ENCODE measurements around the gene SLC30A1. TPM values are rescaled to one million over a fixed set of nuclear protein-coding genes. Genes with fewer than 3 reads are reported as not detected.

The SLC30A1 gene
- total and polyA plus RNA-seq, 9 donors: 7.4 to 23.4 (median 18.9) TPM

GRCh38 chr1:211586538-211586937 lies 7.6 kb upstream of the SLC30A1 start:
- intact Hi-C loops (cut with DNase I): no loop called here
- WGBS, 3 donors: 87 to 90% (median 89%) methylated on average over 4 of the region's 4 CpGs
- TF ChIP-seq, protein P1, sequence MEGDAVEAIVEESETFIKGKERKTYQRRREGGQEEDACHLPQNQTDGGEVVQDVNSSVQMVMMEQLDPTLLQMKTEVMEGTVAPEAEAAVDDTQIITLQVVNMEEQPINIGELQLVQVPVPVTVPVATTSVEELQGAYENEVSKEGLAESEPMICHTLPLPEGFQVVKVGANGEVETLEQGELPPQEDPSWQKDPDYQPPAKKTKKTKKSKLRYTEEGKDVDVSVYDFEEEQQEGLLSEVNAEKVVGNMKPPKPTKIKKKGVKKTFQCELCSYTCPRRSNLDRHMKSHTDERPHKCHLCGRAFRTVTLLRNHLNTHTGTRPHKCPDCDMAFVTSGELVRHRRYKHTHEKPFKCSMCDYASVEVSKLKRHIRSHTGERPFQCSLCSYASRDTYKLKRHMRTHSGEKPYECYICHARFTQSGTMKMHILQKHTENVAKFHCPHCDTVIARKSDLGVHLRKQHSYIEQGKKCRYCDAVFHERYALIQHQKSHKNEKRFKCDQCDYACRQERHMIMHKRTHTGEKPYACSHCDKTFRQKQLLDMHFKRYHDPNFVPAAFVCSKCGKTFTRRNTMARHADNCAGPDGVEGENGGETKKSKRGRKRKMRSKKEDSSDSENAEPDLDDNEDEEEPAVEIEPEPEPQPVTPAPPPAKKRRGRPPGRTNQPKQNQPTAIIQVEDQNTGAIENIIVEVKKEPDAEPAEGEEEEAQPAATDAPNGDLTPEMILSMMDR (IDR thresholded peaks at IDR 0.05): no peak
- no peak for TF ChIP-seq POLR2A (IDR thresholded peaks at IDR 0.05)
- Histone ChIP-seq H3K27ac (no peak overlapping the region), H3K4me3 (no peak overlapping the region), H3K27me3 (no peaks in the 10 kb centered on the region), H3K9me3 (no peaks in the 10 kb centered on the region), H3K36me3 (no peaks in the 10 kb centered on the region), H3K4me1 (ENCODE audit: insufficient read depth) (no peaks in the 10 kb centered on the region)
- no peak for DNase-seq

- no peaks in the 10 kb centered on the region for H3K36me3 ChIP-seq
- no peak overlapping the region for H3K4me3 ChIP-seq
- intact Hi-C loops (cut with DNase I): no loop called here
- no peaks in the 10 kb centered on the region for H3K9me3 ChIP-seq
- WGBS, 3 donors: 80 to 88% (median 86%) methylated on average over 11 of the region's 11 CpGs
- no peak for DNase-seq
- no peak overlapping the region for H3K27ac ChIP-seq
- H3K27me3 ChIP-seq: no peaks in the 10 kb centered on the region
- TF ChIP-seq POLR2A (IDR thresholded peaks at IDR 0.05) (no peak), EP300 (IDR thresholded peaks at IDR 0.05) (no peak)
- TF ChIP-seq, protein P1 (IDR thresholded peaks at IDR 0.05): no peak
- H3K4me1 ChIP-seq (ENCODE audit: insufficient read depth): no peaks in the 10 kb centered on the region
Observed at GRCh38 chr1:211583011-211583992, 4.3 kb upstream of the SLC30A1 start.

DNA sequence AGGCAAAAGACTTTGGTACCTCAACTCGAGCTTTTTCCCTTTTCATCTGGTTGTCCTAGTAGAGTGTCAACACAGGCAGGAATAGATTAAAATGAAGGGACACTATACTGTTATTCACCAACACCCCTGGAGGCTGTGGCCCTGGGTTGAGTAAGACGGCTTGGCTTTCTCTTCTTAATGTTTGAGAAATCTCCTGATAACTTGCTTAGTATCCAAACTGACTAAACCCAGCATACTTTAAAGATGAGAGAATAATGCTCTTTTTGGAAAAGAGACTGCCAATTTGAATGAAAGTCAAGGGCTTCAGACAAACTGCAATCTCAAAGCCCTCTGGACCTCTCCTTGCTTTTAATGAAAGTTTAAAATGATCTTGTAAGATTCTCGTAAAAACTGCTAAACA lies 2.6 kb upstream of the SLC30A1 start:
- intact Hi-C loops (cut with DNase I): no loop called here
- no peaks in the 10 kb centered on the region for H3K4me1 ChIP-seq (ENCODE audit: insufficient read depth)
- no peaks in the 10 kb centered on the region for H3K27me3 ChIP-seq
- TF ChIP-seq POLR2A (IDR thresholded peaks at IDR 0.05) (no peak), EP300 (IDR thresholded peaks at IDR 0.05) (no peak)
- TF ChIP-seq, protein P1 (IDR thresholded peaks at IDR 0.05): no peak
- DNase-seq: peak in 2 of 5 donors; percentile 20 to 55
- H3K9me3 ChIP-seq: no peaks in the 10 kb centered on the region
- 27 to 35% (median 33%) methylated on average over 3 of the region's 3 CpGs for WGBS, 3 donors
- H3K36me3 ChIP-seq: no peaks in the 10 kb centered on the region
- H3K4me3 ChIP-seq: no peak overlapping the region
- H3K27ac ChIP-seq: peak overlapping the region in 1 of 2 donors; percentile 64

- H3K36me3 ChIP-seq: no peaks in the 10 kb centered on the region
- intact Hi-C loops (cut with DNase I): no loop called here
- H3K27me3 ChIP-seq: no peaks in the 10 kb centered on the region
- no peak overlapping the region for H3K4me3 ChIP-seq
- H3K27ac ChIP-seq: peak overlapping the region in 1 of 2 donors; percentile 64
- TF ChIP-seq, protein P1 (IDR thresholded peaks at IDR 0.05): no peak
- TF ChIP-seq EP300 (IDR thresholded peaks at IDR 0.05): no peak
- no peak for TF ChIP-seq POLR2A (IDR thresholded peaks at IDR 0.05)
- WGBS, 3 donors: 28 to 57% (median 46%) methylated on average over 1 of the region's 1 CpG
- H3K4me1 ChIP-seq (ENCODE audit: insufficient read depth): peaks cover 2% of the 10 kb centered on the region
- DNase-seq: peak in 2 of 5 donors; percentile 13 to 21
- no peaks in the 10 kb centered on the region for H3K9me3 ChIP-seq
Observed at GRCh38 chr1:211580303-211580687, 1.3 kb upstream of the SLC30A1 start.

Measured in ovary (tissue), 9 donors.